Skin of body (tissue), 2 donors: ENCODE data around the gene ZFY. TPM values are rescaled to one million over a fixed set of nuclear protein-coding genes. Genes with fewer than 3 reads are reported as not detected.

Experiments
- DNase-seq: peaks from one replicate; lab custom pipeline; 2025; lab: John Stamatoyannopoulos, UW
- total RNA-seq: library from RNA; depleted of rRNA; stranded (reverse); fragments of >200 nt; gene quantifications from one replicate; pipeline ENCODE4 v1.2.3, GENCODE V29; 2014

The ZFY gene
- not detected for total RNA-seq

DNA sequence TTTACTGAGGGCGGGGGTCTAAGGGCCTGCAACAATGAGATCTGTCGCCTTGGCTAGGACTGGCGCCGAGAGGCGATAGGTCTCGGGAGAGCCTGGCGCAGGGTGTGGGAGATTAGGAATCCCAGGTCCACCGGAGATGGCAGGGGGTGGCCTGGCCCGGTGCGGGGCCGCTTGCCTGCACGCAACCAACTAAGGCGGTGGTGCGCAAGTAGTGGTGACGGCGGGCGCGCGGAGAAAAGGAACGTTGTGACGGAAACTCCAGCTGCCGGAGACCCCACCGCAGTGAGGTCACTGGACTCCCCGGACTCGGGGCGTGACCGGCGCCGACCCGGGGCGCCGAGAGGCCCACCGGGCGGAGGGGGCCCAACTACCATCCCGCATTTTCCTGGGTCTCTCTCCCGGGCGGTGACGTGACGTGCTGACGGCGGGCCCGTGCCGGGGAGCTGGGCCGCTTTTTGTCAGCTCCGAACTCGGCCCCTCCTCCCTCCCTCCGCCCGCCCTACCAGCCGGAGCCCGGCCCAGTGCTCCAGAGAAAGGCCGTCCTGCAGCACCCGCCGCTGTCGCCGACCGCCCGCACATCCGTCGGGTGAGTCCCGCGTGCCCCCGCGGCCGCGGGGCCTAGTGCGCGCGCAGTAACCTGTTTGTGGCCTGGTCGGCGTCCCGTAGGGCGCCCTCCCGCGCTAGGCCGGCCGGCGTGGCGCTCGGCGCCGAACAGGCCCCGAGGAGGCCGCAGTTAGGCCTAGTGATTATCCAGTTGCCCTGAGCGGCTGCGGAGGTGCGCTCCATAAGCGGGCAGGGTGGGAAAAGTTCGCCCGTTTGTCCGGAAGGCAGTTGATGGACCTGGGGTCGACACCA lies at the start of gene ZFY:
Gene ZFY (plus strand): TSS at position 521 of the 855 bp plus-strand sequence. CDS start 18,556 bp downstream, outside the sequence.
- no peak for DNase-seq

DNA sequence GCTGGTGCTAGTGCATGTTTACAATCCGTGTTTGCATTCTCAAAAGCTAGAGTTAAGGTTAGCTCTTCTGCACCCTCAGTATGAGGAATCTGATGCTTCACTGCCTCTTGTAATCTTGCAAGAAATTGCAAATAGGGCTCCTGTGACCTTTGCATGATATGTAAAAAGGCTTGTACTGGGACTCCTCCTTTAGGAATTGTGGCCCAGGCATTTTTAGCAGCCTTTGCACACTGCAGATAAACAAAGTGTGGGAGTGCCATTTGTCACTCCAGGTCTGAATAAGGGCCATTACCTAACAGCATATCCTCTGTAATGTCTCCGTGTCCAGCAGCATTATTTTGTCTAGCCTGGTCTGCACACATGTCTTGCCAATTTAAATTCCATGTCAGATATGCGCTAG lies 49.3 kb upstream of the ZFY start:
- DNase-seq, result no peak

DNA sequence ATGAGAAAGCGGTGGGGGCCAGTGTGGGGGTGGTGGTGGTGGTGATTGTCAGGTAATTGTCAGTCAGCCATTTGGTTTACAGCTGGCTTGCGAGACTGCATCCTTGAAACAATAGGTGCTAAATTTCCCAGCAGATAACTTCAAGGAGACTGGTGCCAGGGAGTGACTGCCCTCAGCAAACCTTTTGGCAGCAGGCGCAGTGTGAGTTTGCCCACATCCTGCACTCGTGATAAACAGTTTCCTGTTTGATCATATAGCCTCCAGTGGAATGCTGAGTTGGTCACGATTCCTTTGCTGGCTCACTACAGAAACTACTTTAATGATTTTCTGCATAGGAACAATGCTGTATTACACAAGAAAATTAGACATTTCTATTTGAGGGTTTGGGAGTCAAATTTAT lies 47.8 kb upstream of the ZFY start:
- DNase-seq, result no peak

DNA sequence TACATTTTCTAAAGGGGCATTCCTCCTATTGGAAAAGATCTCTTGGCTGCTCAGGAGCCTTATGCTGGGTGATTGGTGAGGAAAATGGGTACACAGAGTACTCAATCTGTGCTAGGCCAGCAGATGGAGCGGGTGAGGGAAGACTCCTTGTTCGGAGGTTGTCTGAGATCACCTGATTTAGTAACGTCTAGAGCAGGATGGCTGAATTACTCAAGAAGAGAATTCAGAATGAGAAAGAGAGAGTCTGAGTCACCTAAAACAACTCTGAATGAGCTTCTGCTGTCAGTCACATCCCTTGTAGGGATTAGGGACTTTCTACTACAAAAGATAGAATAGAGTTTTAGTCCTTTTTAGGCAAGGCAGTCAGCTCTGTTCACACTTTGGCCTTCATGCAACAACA lies 47.2 kb upstream of the ZFY start:
- DNase-seq, result no peak

DNA sequence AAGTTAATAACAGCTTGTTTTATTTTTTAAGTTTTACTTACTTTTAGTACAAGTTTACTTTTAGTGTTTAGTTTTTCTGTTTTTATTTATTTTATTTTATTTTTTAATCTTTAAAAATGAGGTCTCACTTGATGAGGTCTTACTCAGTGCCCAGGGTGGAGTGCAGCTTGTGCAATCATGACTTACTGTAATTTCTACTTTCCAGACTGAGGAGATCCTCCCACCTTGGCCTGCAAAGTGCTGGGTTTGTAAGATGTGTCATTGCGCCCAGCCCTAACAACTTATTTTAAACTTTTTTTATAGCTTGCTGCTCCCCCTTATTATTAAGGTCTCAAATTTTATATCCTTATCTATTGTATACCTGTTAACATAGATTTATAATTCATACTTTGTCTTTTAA lies 41.7 kb upstream of the ZFY start:
- no peak for DNase-seq

DNA sequence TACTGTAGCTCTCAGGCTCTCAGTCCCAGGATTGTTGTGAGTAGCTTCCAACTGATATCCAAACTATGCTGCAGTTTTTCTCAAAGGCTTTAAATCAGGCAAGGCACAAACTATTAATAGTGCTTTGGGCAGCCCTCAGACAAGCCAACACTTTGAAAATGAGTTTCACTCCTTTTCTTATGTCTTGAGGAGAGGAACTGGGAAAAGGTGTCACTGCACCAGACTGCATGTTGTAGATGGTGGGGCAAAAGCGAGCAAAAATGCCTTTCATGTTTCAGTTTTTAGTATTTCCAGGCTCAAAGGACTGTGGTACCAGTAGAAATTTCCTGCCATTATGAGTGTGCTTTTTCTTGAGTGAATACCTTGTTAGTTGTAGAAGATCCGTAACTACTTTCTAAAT lies 39.1 kb upstream of the ZFY start:
- no peak for DNase-seq

DNA sequence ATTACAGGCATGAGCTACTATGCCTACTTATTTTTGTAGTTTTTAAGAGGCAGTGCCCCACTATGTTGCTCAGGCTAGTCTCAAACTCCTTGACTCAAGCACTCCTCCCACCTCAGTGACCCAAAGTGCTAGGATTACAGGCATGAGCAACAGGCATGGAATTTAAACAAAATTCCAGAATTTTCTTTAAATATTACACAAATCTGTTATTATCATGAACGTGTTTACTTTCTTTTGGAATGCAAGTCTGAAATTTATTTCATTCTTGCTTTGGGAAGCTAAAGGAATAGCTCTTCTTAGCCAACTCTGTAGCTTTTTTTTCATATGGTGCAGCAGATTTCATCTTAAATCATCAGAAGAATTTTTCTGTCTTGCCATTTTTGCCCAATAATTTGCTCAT lies 27.8 kb upstream of the ZFY start:
- DNase-seq, result no peak

DNA sequence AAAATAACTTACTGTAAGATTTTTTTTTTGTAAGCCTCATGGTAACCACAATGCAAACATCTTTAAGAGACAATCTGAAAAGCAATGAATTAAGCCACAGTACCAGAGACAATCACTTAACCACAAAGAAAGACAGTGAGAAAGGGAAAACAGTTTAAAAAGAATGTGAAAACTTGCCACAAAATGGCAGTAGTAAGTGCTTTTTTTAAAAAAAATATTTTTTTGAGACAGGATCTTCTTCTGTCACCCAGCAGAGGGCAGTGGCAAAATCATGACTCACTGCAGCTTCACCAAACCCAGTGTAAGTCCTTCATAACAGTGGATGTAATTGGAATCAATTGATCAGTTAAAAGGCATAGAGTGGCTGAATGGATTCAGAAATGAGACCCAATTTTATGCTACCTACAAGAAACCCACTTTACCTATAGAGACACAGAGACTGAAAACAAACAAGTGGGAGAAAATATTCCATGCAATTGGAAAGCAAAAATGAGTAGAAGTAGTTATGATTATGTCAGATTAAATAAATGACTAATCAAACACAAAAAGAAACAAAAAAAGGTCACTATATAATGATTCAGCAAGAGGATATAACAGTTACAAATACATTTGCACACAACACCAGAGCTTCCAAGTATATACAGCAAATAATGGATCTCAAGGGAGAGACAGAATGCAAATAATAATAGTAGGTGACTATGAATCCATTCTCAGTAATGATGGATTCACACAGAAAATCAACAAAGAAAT lies 21.9 kb upstream of the ZFY start:
- DNase-seq, result no peak

DNA sequence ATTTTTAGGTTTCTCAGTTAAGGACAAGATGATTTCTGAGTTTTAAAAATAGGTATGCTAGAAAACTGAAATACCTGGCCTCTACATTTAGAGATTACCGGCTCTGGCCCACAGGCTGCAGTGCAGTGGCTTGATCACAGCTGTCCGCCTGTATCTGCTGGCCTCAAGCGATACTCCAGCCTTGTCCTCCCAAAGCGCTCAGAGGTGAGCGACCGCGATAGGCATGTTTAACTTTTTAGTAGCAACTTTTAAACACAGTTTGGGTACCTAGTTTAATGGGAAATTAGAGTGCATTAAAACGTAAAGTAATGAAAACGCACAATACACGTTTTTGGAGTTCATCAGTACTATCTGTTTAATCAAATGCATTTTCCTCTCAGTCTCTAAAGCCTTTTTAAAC lies 1.1 kb upstream of the ZFY start:
- DNase-seq, result no peak

DNA sequence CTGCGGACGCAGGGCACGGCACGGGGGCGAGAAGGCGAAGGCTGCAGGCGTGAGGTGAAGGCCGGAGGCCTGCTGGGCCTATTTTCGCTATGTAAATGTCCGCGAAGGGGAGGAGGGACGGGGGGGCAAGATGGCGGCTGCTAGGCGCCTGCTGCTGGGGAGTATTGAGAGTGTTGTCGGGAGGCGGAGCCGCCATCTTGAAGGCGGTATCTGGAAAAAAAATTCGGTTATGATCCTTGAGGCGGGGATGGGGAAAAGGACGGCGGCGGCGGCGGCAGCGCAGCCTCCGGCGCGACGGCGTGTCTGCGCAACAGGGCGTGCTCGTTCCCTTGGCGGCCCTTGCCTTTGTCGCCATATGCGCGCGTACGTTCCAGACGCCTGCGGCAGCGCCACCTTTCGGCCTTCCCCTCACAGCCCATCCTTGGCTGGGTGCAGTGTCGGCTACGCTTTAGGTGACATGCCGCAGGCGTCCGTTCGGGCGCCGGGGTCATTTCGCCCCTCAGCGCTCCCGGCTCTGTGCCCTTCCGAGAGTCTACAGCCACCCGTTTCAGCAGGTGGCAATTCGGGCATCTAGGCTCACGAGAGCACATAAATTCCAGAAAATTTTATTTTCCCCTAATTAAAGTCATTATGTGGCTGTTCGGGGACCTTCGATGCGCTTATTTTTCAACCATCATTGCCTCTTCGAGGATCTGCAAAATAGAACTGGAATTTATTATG lies 695 bp downstream of the ZFY start:
- DNase-seq, result no peak

DNA sequence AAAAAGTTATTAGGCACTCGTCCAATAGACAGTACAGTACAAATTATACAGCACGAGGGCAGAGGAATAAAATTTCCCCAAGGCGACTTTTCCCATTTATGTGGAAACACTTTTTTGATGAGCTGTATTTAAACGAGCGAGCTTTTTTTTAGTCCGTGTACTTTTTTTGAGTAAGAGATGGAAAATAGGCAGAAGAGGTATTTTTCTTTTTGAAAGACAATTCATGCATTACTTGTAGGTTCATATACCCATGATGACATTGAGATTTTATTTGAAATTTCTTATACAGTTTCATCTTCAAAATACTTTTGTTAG lies 1.2 kb downstream of the ZFY start:
- no peak for DNase-seq

DNA sequence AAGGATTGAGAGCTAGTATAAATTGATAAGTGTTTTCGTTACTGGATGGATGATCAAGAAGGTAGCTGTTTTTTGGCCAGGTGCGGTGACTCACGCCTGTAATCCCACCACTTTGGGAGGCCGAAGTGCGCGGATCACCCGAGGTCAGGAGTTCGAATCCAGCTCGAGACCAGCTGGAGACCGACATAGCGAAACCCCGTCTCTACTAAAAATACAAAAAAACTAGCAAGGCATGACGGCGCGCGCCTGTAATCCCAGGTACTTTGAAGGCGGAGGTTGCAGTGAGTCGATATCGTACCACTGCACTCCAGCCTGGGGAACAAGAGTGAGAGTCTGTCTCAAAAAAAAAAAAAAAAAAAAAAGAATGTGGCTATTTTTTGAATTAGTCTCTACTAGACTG lies 2.0 kb downstream of the ZFY start:
- DNase-seq, result no peak

DNA sequence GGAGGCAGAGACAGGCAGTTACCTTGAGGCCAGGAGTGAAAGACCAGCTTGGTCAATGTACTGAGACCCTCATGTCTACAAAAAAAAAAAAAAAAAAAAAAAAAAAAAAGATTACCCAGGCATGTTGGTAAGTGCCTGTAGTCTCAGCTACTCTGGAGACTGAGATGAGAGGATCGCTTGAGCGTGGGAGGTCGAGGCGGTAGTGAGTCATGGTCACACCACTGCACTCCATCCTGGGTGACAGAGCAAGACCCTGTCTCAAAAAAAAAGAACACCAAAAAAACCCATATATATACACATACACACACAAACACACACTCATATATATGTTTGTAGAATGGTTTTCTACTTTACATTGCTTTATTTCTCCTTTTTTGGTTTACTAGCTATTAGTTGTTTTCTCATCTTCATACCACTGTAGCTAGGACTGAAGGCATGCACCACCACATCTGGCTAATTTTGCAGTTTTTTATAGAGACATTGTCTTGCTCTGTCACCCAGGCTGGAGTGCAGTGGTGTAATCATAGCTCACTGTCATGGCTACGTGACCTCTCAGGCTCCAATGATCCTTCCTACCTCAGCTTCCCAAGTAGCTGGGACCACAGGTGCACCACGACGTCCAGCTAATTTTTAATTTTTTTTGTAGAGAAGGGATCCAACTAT lies 14.5 kb downstream of the ZFY start:
- DNase-seq, result no peak

DNA sequence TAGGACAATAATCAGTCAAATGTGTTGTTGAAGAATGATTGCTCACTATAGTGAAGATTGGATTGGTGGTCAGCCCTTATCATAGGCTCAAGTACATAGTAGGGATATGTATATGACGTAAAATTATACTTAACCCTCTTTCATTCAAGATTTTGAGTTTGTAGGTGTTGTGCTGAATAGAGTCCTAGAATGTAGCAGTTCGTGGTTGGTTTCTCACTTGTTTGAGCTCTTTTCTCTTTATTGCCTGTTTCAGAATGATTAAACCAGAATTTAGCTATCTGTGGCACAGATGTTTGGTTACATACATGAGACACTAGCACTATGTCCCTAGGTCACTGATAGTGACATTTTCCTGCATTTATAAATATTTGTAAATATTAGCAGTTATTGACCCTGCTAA lies 15.5 kb downstream of the ZFY start:
- no peak for DNase-seq

DNA sequence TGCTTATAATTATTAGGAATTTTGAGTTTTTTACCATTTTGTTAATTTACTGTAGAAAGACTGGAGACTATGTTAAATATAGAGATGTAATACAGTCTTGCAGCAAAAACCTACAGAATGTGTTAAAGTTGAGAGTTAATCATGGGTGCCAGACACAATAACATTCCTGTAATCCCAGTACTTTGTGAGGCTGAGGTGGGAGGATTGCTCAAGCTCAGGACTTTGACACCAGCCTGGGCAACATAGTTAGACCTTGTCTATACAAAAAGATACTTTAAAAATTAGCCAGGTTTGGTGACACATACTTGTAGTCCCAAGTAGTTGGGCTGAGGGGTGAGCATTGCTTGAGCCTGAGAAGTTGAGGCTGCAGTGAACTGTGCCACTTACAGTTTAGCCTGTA lies 17.7 kb downstream of the ZFY start:
- DNase-seq, result no peak

DNA sequence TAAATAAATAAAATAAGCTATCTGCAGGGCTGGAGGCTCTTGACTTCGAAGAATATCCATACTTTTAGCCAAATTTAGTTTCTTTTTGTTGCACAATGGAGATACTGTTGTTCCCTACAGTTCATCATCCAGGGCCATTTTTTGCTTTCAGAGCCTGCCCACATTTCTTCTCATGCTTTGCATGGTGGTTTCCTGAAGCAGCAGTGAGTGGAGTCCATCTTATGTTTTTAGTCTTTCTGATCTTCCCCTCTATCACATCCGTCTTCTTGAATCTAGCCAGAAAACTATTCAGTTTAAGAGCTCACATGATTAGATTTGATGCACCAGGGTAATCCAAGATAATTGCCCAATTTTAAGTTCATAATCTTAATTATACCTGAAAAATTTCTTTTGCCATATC lies 19.6 kb downstream of the ZFY start:
- no peak for DNase-seq

DNA sequence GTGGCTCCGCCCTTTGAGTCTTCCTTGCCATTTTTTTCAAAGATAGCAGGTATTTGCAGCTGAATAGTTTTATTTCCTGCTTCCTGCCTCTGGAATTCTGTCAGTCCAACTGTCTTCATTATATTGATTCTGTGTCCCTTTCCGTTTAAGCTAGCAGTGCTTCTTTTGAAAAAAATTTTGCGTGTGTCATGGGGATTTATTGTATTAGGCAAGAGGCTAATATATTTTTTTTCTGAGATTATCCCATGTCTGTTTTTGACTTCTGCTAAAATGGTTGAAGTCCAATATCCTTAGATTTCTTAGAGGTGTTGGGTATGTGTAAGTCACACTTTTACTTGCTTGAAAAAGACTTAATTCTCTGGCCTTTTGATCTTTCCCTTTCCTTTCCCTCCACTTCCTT lies 20.4 kb downstream of the ZFY start:
- DNase-seq, result no peak

DNA sequence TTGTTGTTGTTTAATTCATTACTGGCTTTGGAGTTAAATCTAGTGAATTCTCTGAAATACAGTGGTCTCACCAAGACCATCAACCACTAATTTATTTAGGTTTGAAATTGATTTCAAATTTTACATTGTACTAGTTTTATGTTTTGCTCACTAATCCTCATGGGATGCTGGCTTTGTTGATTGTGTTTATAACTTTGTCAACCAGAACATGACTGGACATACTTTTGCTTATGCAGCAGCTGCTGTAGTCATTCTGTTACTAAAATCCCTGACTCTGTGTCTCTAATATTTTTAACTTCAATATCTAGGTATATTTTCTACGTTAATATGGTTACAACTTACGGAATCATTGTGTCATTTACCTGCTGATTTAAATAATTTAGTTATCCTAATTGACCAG lies 26.9 kb downstream of the ZFY start:
- DNase-seq, result no peak

DNA sequence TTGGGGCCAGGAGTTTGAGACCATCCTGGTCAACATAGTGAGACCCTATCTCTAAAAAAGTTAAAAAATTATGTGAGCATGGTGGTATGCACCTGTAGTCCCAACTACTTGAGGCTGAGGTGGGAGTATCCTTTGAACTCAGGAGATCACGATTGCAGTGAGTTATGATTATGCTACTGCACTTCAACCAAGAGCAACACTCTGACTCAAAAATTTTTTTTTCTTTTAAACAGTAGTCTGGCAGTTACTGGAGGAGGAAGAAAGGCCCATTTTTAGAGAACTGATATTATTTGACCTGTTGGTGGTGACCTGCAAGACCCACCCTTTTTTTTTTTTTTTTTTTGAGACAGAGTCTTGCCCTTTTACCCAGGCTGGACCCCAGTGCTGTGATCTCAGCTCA lies 29.6 kb downstream of the ZFY start:
- no peak for DNase-seq

DNA sequence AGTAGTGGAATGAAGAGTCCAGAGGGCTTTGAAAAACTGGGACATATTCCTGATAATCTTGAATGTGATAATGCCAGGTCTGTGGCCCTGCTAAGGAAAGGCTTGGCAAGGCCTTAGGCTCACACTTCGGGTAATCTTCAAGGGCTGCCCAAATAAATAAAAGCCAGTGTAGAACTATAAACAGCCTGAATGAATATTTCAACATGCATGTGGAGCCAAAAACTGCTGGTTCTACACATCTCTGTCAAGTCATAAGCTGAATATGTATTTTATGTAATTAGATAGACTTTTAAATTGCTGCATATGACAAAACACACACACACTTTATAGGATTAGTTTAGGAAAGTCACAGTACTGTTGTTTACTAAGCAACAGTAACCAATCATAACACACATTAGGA lies 30.4 kb downstream of the ZFY start:
- no peak for DNase-seq

DNA sequence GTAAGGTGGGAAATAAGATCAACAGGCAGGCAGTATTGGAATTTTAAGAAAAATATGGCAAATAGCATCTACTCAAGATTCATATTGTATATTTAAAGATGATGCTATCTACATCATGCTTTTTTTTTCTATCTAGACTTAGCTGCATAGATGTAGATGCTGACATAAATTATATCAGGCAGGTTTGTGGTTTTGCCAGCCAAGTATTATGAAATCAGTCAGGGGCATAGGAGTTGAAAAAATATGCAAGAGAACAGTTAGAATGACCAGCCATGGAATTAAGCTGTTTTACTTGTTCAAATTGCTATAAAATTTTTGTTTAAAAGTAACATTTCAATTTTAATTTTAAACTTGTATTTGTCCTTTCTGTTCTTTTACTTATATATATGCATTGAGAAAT lies 34.4 kb downstream of the ZFY start:
- no peak for DNase-seq

DNA sequence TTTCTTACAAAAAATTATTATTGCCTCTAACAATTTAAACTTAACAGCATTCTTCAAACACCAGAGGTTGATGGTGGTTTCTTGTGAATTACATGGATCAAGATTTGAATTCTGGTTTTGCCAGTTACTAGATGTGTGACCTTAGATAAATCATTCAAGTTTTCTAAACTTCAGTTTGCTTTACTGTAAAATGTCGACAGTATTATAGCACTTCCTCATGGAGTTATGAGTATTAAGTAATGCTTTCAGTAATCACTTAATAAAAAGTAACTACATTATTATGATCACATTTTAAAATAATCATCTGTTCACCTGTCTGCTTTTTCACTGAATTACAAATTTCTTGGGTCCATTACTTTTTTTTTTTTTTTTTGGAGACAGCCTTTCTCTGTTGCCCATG lies 37.5 kb downstream of the ZFY start:
- no peak for DNase-seq
